ENCODE data around the gene AURKAIP1.

The AURKAIP1 gene

GRCh38 chr1:1345860-1346500 is 29.0 kb downstream of the AURKAIP1 start:
- no peak for DNase-seq

GRCh38 chr1:1345384-1345783 is 29.6 kb downstream of the AURKAIP1 start:
- DNase-seq = no peak

GRCh38 chr1:1344655-1345361 is 30.2 kb downstream of the AURKAIP1 start:
- DNase-seq = no peak

- no peak for DNase-seq
Measured at GRCh38 chr1:1343811-1344421, 31.1 kb downstream of the AURKAIP1 start.

GRCh38 chr1:1342584-1343115 is 32.4 kb downstream of the AURKAIP1 start:
- no peak for DNase-seq

- DNase-seq = no peak
Measured at GRCh38 chr1:1342061-1342562, 32.9 kb downstream of the AURKAIP1 start.

DNA sequence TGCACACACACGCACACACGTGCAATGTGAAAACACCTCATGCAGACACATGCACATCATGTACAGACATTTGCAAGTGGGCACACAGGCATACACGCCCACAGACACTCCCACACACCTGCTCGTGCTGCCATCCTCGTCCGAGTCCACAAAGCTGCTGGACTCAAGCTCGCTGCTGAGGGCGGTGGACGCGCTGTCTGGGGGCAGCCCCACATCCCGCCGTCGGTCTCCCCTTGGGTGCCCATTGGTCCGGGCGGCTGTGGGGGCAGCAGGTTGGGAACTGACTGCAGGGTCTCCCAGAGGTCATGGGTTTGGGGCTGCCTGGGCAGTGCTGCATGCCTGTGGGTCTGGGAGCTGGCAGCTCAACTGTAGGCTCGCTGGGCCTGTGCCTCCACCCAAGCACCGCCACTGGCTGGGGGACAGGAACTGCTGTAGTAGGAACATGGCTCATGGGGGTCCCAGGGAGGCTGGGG is 33.4 kb downstream of the AURKAIP1 start:
- no peak for DNase-seq

DNA sequence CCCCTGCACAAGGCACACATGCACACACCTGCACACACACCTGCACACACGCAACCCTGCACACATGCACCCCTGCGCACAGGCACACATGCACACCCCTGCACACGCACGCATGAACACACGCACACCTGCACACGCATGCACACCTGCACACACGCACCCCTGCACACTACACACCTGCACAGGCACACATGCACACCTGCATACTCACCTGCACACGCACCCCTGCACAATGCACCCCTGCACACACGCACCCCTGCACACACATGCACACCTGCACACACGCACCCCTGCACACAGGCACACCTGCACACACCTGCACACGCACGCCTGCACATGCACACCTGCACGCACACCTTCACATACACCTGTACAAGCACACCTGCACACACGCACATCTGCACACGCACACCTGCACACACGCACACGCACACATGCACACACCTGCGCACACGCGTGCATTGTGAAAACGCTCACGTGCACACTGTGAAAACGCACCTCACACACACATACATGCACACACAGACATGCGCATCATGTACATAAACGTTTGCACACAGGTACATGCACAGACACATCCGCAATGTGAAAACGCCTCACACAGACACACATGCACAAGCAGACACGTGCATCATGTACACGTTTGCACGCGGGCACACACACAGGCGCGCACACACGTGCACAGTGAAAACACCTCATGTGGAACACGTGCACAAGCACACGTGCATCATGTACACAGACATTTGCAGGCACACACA is 34.0 kb downstream of the AURKAIP1 start:
- no peak for DNase-seq

DNA sequence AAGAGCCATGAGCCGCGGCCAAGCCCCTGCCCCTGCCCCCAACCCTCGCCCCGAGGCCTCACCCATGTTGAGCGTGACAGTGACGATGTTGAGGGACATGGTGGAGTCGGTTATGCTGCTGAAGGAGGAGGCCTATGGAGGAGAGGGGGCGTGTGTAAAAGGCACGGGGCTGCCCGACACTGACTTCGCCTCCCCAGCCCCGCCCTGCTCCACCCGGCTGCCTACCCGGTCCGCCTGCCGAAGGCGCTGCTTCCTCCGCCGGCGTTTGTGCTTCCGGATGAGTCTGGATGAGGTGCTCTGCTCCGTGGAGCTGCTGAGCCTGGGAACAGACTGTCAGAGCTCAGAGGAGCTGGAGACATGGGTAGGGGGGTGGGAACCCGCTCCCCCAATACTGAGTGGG is 34.8 kb downstream of the AURKAIP1 start:
- no peak for DNase-seq

DNA sequence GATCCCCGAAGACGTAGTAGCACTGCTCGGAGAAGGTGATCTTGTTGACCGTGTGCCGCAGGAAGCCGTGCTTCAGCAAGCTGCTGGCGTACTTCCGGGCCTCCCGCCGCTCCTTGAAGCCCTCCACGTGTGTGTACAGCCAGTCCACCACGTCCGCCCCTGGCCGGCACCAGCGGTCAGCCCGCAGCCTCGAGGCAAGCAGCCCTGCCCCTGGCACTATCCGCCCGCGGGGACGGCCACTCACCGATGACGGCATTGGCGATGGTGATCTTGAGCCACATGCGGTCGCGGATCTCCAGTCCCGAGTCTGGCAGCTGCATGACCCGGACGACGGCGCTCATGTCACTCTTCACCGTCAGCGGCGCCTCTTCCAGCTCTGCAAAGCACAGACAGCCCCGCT is 36.7 kb downstream of the AURKAIP1 start:
- no peak for DNase-seq

- DNase-seq = no peak
Measured at GRCh38 chr1:1337793-1338147, 37.2 kb downstream of the AURKAIP1 start.

GRCh38 chr1:1336931-1337792 is 37.8 kb downstream of the AURKAIP1 start:
- DNase-seq = no peak

- DNase-seq = no peak
Measured at GRCh38 chr1:1336446-1336845, 38.6 kb downstream of the AURKAIP1 start.

DNA sequence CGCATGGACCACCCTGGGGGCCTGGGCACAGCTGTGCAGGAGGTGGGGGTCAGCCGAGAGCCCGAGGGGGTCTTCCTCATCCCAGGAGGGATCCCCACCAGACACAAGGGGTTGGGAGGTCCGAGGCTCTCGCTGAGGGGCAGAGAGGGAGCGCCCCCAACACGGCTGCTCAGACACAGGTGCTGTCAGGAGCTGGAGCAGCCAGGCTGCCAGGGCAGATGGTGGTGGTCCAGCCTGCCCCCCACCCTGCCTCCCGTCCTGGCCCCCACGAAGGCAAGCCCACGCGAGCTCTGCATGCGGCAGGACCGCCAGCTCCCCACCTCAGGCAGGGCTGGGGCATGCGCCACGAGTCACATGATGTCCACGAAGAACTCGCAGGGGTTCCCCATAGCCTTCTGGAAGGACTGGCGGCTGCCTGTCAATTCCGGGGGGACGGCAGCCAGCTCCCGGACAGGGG is 39.2 kb downstream of the AURKAIP1 start:
- DNase-seq = no peak

- DNase-seq = no peak
Measured at GRCh38 chr1:1335283-1335682, 39.7 kb downstream of the AURKAIP1 start.

DNA sequence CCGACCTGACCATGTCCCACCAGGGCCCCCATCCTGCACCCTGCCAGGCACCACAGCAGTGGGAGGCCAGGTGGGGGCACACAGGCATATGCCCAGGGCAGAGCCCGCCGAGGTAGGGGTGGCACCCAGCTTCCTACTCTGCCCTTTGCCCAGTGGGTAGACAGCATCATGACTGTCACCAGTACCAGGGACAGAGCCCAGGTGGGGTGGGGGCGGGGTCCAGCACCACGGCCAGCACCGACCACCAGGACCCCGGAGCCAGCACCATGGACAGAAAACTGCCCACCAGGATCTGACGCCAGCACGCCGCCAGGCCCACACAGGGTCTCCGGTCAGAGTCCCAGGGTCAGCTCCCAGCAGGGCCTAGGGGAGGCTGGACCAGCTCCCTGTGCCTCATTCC is 40.2 kb downstream of the AURKAIP1 start:
- no peak for DNase-seq

DNA sequence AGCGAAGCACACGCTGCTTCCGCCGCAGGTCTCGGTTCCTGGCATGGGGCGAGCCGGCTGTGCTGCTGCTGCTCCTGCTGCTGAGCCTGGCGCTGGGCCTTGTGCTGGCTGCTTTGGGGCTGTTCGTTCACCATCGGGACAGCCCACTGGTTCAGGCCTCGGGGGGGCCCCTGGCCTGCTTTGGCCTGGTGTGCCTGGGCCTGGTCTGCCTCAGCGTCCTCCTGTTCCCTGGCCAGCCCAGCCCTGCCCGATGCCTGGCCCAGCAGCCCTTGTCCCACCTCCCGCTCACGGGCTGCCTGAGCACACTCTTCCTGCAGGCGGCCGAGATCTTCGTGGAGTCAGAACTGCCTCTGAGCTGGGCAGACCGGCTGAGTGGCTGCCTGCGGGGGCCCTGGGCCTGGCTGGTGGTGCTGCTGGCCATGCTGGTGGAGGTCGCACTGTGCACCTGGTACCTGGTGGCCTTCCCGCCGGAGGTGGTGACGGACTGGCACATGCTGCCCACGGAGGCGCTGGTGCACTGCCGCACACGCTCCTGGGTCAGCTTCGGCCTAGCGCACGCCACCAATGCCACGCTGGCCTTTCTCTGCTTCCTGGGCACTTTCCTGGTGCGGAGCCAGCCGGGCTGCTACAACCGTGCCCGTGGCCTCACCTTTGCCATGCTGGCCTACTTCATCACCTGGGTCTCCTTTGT is 41.3 kb downstream of the AURKAIP1 start:
- DNase-seq = no peak

- DNase-seq = no peak
Measured at GRCh38 chr1:1332774-1333480, 42.1 kb downstream of the AURKAIP1 start.

DNA sequence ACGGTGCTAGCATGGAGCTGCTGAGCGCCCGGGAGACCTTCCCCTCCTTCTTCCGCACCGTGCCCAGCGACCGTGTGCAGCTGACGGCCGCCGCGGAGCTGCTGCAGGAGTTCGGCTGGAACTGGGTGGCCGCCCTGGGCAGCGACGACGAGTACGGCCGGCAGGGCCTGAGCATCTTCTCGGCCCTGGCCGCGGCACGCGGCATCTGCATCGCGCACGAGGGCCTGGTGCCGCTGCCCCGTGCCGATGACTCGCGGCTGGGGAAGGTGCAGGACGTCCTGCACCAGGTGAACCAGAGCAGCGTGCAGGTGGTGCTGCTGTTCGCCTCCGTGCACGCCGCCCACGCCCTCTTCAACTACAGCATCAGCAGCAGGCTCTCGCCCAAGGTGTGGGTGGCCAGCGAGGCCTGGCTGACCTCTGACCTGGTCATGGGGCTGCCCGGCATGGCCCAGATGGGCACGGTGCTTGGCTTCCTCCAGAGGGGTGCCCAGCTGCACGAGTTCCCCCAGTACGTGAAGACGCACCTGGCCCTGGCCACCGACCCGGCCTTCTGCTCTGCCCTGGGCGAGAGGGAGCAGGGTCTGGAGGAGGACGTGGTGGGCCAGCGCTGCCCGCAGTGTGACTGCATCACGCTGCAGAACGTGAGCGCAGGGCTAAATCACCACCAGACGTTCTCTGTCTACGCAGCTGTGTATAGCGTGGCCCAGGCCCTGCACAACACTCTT is 42.8 kb downstream of the AURKAIP1 start:
- no peak for DNase-seq

Measured in SHP77 treated with DMSO at 0.1 percent for 48 hours (cell line).